OCI-M2 (cell line): Measurements from ENCODE around the gene CEP152.

Experiments
- DNase-seq: peaks from one replicate; lab custom pipeline; 2025; ENCODE audit not compliant: unreplicated experiment; lab: John Stamatoyannopoulos, UW

Gene CEP152

DNA sequence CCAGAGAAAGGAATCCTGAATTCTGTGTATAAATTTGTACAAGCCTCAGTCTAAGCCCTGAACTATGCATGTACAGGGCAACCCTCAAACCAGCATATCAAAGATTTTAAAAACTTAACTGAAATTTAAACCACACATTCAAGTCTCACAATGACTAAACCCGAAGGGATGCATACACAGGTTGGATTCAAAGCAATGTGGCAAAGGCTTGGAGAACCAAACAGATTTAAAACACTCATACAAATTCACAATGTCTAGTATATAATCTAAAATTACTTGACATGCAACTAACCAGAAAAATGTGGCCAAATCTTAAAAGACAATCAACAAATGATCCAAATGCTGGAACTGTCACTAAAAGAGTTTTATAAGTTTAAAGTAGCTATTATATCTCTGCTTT is 36.4 kb downstream of the CEP152 start:
- DNase-seq: no peak

DNA sequence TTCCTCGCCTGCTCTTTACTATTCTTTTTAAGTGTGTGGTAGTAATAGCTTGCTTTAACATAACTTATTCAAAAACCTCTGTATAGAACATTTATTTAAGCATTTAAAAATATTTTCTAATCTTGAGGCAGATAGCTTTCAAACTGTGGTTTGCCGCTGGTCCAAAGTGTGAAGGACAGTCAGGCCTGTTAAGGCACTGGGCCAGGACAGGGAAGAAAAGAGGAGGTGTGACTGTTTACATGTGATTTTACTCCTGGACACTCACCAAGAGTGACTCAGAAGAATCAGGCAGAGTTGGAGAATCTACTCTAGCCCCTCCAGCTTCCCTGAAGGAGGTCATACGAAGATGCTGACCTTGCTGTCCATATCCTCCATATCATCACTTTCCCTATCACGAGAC is 44.7 kb downstream of the CEP152 start:
- no peak for DNase-seq

DNA sequence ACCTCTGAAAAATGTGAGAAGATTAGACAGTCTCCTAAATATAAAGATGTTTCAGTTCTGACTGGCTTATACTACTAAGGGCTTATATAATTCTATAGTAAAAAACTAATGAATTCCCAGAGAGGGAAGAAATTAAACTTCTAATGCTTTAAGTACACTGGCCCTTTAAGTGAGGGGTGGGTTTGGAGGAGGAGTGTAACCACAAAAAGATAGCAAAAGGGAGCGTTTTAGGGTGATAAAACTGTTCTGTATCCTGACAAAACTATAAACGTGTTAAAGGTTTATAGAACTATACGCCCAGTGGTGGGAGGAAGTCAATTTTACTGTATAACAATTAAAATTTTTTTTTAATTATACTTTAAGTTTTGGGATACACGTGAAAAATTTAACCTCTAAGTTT is 45.8 kb downstream of the CEP152 start:
- DNase-seq: no peak

DNA sequence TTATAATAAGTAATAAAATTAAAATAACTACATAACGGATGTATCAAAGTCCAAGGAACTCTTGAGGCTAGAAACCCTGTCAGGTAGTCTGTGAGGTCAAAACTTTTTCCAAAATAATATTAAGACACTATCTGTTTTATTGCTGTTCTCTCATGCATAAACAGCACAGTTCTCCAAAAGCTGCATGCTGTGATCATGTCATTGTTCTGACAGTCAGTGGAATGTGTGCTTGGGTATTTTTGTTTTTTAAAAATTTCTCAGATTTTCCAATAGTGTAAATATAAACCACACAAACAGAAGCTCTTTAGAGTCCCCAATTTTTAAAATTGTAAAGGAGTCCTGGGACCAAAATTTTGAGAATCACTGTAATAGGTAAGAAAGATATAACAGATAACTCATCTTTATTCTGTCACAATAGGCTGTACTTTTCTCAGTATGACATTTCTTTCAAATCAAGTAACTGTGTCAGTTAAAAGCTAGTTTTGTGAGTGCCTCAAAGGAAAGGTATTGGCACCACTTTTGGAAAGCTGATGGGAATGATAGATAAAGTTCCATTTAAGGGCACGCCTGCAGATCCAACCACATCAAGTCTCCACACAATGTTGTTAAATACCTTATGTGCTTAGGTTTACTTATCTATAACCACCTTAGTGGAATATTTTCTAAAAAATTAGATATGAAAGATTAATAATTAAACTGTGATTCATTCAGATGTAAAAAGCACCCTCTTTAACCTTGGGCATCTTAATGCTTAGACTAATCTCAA is 49.3 kb downstream of the CEP152 start:
- DNase-seq: no peak

DNA sequence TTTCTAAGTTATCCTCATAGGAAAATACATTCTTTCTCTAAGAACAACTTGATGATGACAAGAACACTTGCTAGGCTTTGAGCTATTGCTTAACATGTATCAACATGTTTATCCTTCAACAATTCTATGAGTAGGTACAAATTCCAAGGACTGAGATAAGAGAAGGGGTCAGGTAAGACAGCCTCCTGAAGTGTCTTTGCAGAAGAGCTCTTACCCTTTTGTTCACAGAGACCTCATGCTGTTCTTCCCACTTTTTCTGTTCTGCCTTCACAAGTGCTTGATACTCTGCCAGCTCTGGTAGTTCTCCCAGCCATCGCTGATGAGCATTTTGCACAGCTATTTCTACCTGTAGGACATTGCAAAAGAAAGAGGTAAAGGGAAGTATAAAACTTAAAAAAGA is 50.9 kb downstream of the CEP152 start:
- no peak for DNase-seq

DNA sequence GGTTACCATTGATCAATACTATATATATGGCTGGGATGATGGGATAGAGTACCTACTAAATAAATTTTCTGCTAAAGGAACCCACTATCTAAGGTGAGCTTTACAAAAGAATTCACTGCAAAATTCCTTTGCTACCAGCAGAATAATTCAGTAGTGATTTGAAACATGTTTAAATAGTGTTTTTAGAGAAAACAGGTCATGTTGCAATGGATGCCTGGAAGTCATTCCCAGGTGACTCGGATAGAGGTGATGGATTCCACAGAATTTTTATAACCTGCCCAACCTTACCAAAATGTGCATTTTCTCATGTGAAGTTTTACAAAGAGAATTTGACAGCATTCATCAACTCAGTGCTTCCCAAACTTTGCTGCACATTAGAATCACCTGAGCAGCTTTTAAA is 53.2 kb downstream of the CEP152 start:
- DNase-seq: no peak

DNA sequence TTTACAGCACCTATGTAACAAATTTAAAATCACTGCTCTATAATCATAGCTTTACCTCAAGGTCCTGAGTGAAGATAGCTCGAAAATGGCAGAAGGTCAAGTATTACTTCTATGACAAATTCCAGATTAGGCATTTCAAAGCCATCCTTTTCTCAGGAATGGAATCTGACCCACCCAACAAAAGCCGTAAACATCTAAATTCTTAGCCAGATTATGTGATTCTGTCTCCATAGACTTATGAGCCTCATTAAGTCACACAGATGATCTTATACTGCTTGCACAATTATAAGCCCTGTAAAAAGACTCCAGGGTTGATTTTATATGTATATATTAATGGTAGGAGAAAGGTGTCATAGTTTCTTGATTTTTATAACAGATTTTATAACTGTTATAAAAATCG is 56.9 kb downstream of the CEP152 start:
- no peak for DNase-seq

DNA sequence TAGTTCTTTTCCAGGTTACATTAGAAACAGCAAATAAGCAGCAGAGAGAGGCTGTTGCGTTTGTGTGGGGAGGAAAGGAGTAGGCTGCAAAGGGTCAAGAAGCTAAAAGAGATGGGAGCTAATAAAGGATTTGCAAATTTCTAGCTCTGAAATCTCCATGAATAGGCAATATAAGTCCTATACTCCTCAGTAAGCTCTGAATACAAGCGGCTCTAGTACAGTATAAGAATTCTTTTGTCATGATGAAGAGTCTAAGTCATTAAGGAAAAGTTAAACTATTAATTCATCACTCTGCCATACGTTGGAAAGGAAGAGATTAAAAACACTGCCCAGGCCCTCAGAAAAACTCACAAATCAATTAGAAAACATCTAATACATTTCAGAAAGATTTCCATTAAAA is 59.3 kb downstream of the CEP152 start:
- no peak for DNase-seq

DNA sequence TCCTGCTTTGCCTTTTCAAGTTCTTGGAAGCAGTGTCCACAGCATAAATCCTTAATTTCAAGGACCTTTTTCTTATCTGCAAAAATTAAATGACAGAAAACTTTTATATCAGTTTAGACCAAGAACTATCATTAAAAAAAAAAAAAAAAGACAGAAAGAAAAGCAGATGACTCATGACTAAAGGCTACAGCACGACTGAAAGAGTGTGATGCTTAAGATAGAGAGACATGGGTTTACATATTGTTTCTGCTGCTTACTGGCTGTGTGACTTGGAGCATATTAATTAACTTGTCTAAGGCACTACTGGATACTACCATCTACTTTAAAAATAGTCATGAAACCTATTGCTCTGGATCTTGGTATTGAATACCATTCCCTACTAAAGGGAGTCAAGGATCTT is 62.3 kb downstream of the CEP152 start:
- DNase-seq: no peak

DNA sequence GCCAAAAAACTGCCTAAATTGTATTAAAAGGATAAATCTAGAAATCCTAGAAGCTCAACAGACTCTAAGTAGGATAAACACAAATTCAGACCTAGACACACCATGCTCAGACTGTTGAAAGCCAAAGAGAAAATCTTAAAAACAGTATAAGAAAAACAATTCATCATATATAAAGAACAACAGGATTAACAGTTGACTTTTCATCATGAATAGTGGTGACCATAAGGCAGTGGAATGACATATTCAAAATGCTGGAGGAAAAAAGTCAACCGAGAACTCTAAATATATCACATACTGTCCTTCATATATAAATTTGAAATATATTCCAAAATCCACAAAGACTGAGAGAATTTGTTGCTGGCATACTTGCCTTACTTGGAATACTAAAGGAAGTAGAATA is 77.3 kb downstream of the CEP152 start:
- DNase-seq: no peak

DNA sequence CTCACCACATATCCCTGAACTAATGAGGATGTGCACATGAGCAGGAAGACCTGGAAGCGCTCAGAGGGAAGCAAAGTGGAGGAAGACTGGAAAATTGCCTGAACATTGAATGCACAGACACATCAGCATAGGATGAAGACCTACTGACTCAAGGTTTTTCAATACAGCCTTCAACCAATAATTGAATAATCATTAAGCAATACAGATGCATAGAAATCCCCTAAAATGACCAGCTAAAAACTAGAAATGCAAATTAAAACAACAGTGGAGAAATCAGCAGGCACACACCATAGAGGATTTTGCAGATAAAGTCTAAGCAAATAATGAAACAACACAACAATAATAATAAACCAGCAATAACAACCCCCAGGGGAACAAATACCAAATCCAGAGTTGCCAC is 80.4 kb downstream of the CEP152 start:
- no peak for DNase-seq

DNA sequence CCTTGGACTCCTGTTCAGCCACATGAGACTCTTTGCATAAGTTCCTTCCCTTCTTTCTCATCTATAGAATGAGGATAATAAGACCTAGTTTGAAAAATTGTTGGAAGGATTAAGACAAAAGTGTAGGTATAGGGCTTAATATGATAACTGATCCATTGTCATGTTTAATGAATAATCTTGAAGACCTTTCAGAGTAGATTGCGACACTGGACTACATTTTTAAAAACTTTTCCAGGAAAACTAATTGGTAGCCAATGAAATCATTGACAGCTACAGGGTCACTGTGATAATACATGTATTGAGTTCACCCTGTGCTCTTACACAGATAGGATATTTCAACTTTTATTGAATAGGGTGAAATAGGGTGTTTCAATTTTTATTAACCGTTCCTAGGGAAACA is 86.9 kb downstream of the CEP152 start:
- DNase-seq: no peak

DNA sequence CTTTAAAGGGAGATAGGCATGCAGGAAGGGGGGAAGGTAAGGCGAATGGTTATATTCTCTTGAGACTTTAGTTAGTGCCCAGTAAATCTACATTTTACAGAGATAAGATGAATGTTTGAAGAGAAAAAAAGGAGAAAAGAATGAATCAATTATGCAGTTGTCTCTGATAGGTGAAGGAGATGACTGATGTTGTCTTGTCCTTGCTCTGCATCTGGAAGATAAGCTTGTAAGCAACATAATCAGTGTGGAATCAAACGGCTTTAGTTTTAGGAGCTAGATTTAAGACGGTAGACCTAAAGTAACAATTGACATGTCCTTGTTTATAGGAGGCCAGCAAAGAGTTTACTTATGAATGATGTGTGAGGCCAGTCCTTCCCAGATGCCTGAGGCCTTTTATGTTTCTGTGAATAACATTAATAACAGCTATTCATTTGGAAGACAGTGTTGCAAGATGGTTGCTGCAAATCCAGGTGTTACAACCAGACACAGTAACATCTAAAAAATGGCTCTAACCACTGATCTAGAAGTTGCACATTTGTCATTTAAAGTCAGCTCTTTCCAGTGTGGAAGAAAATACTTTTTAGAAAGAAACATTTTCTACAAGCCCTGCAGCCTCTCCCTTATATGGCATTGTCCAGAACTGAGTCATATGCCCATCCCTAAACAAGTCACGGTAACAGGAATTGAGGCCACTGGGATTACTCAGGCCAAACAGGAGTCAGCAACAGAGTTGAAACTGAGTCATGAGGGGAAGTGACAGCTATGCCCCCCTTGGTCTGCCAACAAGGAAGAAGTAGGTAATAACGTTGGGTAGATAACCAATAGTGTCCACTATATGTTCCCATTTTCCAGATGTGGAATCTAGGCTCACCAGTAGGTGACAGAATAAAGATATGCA is 87.9 kb downstream of the CEP152 start:
- DNase-seq: no peak

DNA sequence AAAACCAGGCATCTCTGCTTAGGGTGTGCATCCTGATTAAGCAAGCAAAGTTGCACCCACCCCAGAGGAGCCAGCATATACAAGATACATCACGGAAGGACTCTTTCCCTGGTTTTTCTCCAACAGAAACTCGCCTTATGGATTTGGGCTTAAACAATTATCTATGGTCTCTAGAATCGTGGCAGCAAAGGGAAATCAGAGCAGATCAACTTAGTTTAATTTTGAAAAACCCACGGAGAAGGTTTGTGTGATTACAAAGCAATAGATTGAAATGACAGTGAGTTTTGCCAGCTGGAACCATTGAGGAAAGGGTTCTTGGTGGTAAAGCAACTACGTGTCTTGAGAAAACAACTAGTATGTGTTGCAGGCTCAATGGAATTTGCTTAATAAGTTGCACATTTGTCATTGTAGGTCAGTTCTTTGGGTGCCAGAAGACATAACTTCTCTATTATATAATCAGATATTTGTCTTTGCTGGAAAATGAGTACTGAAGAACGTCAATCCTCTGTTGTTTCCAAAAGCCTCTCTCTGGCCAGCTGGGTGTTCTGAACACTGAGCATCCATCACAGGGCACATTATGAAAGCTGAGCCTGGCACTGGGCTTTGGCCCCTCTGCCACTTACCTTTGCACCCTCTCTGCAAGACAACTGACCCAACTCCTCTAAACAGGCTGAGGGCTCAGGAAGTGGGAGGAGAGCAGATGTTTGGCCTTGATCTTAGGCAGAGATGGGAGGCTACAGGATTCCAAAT is 89.6 kb downstream of the CEP152 start:
- no peak for DNase-seq

DNA sequence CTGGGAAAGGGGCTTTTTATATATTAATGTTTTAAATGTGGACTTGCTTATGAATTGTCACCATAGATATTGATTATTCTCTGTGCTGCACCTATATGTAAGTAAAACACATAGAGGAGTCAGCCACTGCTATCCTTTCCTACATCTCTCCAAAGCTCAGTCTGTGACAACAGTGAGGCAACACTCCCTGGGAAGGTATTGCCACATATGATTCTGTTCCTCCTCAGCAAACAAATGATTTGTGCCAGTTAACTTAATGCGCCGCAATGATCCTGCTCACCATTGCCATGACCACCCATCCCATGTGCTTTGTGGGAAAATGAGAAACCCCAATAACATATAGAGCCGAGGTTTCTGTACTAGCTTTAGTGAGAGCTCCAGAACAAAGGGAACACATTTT is 90.2 kb downstream of the CEP152 start:
- DNase-seq: no peak

DNA sequence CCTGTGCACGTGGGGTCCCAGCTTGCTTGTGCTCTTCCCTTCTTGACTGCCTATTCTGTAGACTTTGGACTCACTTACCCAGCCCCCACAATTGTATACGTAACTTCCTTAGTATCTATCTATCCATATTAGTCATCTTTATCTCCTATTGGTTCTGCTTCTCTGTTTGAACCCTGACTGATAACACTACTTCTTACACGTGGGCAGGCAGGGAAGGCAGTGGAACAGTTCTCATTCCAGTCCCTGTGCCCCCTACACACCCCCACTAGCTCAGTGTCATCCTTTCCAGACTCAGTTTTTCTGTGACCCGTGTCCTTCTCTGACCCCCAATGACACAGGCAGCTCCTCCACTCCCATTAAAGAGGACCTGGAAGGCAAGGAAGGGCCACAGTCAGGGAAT is 91.2 kb downstream of the CEP152 start:
- no peak for DNase-seq

DNA sequence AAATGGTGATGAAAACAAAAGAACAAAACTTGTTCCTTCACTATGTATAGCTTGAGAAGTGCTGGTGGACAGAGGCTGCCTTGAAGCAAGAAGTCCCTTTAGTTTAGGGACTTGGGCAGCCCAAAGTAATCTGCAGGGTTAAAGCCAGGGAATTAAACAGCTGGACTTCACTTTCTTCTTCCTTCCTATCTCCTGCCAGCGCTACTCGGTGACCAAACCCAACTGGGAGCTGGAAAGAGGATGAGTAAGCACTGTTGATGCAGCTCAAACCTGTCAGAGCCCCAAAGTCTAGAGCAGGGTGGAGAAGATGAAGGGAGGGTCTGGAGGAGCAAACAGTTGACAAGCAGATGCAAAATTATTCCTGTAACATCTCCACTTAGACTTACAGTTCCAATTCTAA is 92.2 kb downstream of the CEP152 start:
- no peak for DNase-seq

DNA sequence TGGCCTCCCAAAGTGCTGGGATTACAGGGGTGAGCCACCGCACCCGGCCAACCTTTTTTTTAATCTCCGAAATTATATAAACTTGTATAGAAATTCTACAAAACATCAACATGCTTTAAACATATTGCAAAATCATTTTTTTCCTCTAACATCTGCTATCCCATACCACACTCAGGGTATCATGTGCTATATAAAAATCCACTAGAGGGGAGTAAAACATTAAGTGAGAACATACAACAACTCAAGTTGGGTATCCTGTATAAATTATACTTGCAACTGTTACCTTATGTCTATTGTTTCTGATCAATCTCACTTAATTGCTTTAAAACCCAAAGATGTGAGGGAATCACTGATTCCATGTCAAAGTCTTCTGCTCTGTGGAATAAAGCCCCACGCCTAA is 93.4 kb downstream of the CEP152 start:
- no peak for DNase-seq

DNA sequence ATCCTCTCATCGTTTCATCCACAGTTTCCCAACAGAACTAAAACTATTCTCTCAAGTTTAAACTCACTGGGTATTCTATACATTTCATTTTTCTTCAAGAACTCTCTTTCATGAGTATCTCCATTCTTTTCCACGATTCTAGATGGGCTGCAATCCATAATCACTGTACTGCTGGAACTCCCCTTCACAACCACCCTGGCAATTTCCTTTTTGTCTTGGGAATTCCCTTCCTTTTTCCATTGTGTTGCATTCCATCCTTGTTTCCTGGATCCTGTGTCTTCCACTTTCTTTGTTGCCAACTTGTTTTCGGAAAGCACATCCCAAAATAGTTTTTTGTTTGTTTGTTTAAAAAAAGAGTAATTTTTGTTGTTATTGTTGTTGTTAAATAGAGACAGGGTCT is 98.3 kb downstream of the CEP152 start:
- no peak for DNase-seq

DNA sequence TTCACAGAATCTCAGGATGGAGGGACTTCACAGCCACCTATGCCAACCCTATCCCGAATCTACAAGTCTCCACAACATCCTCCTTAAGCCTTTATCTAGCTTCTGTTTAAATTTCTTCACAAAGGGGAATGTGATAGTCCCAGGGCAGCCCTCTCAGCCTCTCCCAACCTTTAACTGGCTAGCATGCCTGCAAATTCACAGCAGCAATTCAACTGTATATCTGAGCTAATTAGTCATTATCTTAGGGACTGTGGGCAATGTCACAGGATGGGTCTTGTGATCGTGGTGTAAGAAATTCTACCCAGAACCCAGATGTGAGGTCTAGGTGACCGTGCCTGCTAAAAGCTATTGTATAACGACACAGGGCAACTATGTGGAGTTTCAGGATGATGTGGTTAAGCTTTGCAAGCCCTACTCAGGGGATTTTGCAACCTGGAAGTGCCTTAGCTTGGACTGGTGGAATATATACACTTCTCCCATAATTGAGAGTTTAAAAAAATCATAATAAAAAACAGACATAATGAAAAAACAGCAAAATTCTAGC is 99.8 kb downstream of the CEP152 start:
- no peak for DNase-seq

DNA sequence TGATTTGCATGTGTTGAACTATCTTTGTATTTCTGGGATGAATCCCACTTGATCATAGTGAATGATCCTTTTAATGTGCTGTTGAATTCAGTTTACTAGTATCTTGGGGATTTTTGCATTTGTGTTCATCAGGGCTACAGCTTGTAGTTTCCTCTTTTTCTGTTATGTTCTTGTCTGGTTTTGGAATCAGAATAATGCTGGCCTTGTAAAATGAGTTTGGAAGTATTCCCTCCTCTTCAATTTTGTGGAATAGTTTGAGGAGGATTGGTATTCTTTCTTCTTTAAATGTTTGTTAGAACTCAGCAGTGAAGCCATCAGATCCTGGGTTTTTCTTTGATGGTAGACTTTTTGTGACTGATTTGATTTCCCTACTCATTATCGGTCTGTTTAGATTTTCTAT is 102.2 kb downstream of the CEP152 start:
- DNase-seq: no peak

DNA sequence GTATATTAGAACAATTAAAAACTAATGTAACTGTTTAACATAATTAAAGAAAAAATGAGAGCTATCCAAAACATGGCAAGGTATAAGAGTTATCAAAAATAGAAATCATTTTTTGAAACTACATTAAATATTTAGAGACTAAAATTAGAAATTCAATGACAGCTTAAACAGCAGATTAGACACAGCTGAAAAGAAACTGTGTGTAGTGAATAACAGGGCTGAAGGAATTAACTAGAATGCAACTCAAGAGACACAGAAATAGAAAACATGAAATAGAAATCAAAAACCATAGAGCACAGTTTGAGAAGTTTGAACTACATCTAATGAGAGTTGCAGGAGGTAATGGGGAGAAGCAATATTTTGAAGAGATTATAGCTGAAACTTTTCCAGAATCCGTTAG is 105.5 kb downstream of the CEP152 start:
- DNase-seq: no peak
